HG03045 (cell line): ENCODE measurements around the gene INHBC.
A peak's percentile ranks its signal among the peaks of the same experiment; 100 is the strongest.
"Not testable (repeated sequence)": the region's sequence is repeated elsewhere in the genome, so short reads cannot be mapped to it uniquely, and the experiment has no call there.

Source experiments
- ATAC-seq: cut with Tn5 transposase; IDR thresholded peaks from one replicate; pipeline ENCODE4 v1.9.1; 2021; ENCODE audit warnings: mild to moderate bottlenecking, moderate library complexity; ENCODE audit not compliant: unreplicated experiment

Gene INHBC

GRCh38 chr12:57479376-57480115 is 45.0 kb downstream of the INHBC start, which contains the start of gene ARHGAP9:
Gene ARHGAP9, minus strand, starts transcription at chr12:57479866. Its CDS starts 460 bp downstream, at chr12:57479406.
- ATAC-seq: no peak

- ATAC-seq: no peak
Observed at GRCh38 chr12:57481671-57482070, 47.1 kb downstream of the INHBC start.

GRCh38 chr12:57483466-57483865 is 48.9 kb downstream of the INHBC start:
- no peak for ATAC-seq

GRCh38 chr12:57485695-57486094 is 51.1 kb downstream of the INHBC start:
- no peak for ATAC-seq

GRCh38 chr12:57487055-57487596 is 52.5 kb downstream of the INHBC start:
- no peak for ATAC-seq

- peak; percentile 95 for ATAC-seq
Observed at GRCh38 chr12:57487597-57488401, 53.2 kb downstream of the INHBC start, which contains the start of gene MARS1. Gene MARS1, plus strand, starts transcription at chr12:57488068. Its CDS starts 23 bp downstream, at chr12:57488091.

- ATAC-seq: peak; percentile 17
Observed at GRCh38 chr12:57488402-57489156, 54.0 kb downstream of the INHBC start.

- ATAC-seq: no peak
Observed at GRCh38 chr12:57489157-57489641, 54.6 kb downstream of the INHBC start.

GRCh38 chr12:57490126-57490525 is 55.5 kb downstream of the INHBC start:
- no peak for ATAC-seq

GRCh38 chr12:57491393-57492280 is 57.1 kb downstream of the INHBC start:
- ATAC-seq: no peak

GRCh38 chr12:57495051-57495701 is 60.6 kb downstream of the INHBC start:
- ATAC-seq: not testable (repeated sequence)

- no peak for ATAC-seq
Observed at GRCh38 chr12:57496822-57497221, 62.2 kb downstream of the INHBC start.

- ATAC-seq: no peak
Observed at GRCh38 chr12:57497223-57498131, 62.9 kb downstream of the INHBC start.

- ATAC-seq: no peak
Observed at GRCh38 chr12:57498132-57498502, 63.5 kb downstream of the INHBC start.

- no peak for ATAC-seq
Observed at GRCh38 chr12:57498571-57498970, 64.0 kb downstream of the INHBC start.

- no peak for ATAC-seq
Observed at GRCh38 chr12:57500213-57500612, 65.6 kb downstream of the INHBC start.
